Nephron progenitor cell (in vitro differentiated cells): ENCODE measurements around the gene TPD52L2.

Source experiments
- DNase-seq: peaks from one replicate; pipeline ENCODE4 v3.0.0; 2021
- H3K27ac Mint-ChIP-seq: 2 replicates; pipeline ENCODE4 v1.8.0; 2021; ENCODE audit warnings: mild to moderate bottlenecking, moderate library complexity, mixed read lengths
- H3K27me3 Mint-ChIP-seq: 2 replicates; pipeline ENCODE4 v1.8.0; 2021; ENCODE audit warnings: mild to moderate bottlenecking, low read depth, mixed read lengths; ENCODE audit not compliant: poor library complexity
- H3K36me3 Mint-ChIP-seq: 2 replicates; pipeline ENCODE4 v1.8.0; 2021; ENCODE audit warnings: low read depth, mixed read lengths
- H3K4me1 Mint-ChIP-seq: 2 replicates; pipeline ENCODE4 v1.8.0; 2021; ENCODE audit warnings: mixed read lengths
- H3K4me3 Mint-ChIP-seq: 2 replicates; pipeline ENCODE4 v1.8.0; 2021; ENCODE audit warnings: mild to moderate bottlenecking, moderate library complexity, mixed read lengths
- H3K9me3 Mint-ChIP-seq: 2 replicates; pipeline ENCODE4 v1.8.0; 2021; ENCODE audit warnings: mild to moderate bottlenecking, moderate library complexity, mixed read lengths
- TF ChIP-seq, protein P1 (sequence below): fragments of 200-600 bp; sonication (generic); IDR thresholded peaks from 2 replicates; pipeline ENCODE4 v1.5.0; 2021; ENCODE audit warnings: antibody characterized with exemption

TPD52L2 gene

DNA sequence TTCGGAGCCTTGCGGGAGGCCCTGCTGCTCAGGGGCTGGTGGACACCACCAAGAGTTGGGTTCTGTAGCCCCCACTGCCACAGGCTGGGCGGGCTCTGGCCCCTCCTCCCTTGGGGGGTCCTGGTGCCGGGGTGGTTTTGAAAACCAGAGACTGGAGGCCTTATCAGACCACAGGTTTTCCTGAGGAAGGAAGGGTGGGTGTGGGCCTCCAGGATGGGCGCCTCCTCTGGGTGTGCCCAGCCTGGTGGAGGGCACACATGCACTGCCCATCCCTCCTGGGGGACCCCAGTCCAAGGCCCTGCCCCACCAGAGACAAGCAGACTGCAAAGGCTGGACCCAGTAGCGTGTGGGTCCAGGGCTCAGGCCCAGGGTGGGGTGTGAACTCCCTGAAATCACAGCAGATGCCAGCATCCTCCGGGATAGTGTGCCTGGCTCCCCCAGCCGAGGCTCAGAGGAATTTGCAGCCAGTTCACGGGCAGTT lies 20.5 kb upstream of the TPD52L2 start:
- DNase-seq: no peak
- no peaks in the 10 kb centered on the region for H3K36me3 Mint-ChIP-seq
- no peaks in the 10 kb centered on the region for H3K9me3 Mint-ChIP-seq
- H3K4me3 Mint-ChIP-seq: no peak overlapping the region
- TF ChIP-seq, protein P1, sequence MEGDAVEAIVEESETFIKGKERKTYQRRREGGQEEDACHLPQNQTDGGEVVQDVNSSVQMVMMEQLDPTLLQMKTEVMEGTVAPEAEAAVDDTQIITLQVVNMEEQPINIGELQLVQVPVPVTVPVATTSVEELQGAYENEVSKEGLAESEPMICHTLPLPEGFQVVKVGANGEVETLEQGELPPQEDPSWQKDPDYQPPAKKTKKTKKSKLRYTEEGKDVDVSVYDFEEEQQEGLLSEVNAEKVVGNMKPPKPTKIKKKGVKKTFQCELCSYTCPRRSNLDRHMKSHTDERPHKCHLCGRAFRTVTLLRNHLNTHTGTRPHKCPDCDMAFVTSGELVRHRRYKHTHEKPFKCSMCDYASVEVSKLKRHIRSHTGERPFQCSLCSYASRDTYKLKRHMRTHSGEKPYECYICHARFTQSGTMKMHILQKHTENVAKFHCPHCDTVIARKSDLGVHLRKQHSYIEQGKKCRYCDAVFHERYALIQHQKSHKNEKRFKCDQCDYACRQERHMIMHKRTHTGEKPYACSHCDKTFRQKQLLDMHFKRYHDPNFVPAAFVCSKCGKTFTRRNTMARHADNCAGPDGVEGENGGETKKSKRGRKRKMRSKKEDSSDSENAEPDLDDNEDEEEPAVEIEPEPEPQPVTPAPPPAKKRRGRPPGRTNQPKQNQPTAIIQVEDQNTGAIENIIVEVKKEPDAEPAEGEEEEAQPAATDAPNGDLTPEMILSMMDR: no peak
- H3K27me3 Mint-ChIP-seq: peaks cover 3% of the 10 kb centered on the region
- peaks cover 46% of the 10 kb centered on the region for H3K4me1 Mint-ChIP-seq
- no peak overlapping the region for H3K27ac Mint-ChIP-seq

DNA sequence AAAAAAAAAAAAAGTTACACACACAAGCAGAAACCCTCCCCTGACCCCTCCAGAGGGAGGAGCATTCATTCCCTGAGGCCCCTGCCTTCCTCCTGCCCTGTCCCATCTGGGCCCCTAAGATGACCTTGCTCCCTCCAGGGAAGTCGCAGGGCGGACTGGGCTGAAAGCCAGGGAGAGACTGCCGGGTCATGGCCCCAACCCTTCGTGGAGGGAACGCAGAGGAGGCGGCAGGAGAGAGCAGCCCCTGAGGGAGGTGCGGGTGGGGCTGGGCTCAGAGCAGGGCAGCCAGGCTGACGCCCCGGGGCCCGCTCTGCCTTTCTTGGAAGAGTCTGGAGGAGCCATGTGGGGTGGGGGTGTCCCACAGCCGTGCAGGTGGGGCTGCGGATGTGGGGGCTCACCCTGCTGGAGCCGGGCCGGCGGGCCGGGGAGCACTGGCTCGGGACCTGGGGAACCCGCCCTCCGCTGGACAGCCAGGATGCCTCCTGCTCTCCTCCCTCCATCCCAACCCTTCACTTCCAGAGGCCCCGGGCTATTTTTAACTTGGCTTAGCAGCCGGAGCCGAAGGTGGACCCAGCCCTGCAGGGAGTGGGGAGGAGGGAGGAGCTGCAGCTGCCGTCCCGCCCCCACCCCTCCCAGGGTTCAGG lies 18.8 kb upstream of the TPD52L2 start:
- peak; percentile 71 for DNase-seq
- TF ChIP-seq, protein P1: no peak
- Mint-ChIP-seq H3K36me3 (no peaks in the 10 kb centered on the region), H3K27ac (peak overlapping the region; percentile 98), H3K4me3 (peak overlapping the region; percentile 69), H3K4me1 (peaks cover 44% of the 10 kb centered on the region), H3K9me3 (no peaks in the 10 kb centered on the region), H3K27me3 (no peaks in the 10 kb centered on the region)

- TF ChIP-seq, protein P1: no peak
- H3K36me3 Mint-ChIP-seq: no peaks in the 10 kb centered on the region
- no peaks in the 10 kb centered on the region for H3K9me3 Mint-ChIP-seq
- H3K27me3 Mint-ChIP-seq: no peaks in the 10 kb centered on the region
- H3K4me3 Mint-ChIP-seq: no peak overlapping the region
- no peak for DNase-seq
- no peak overlapping the region for H3K27ac Mint-ChIP-seq
- peaks cover 47% of the 10 kb centered on the region for H3K4me1 Mint-ChIP-seq
Measured at GRCh38 chr20:63846888-63847236, 18.2 kb upstream of the TPD52L2 start.

DNA sequence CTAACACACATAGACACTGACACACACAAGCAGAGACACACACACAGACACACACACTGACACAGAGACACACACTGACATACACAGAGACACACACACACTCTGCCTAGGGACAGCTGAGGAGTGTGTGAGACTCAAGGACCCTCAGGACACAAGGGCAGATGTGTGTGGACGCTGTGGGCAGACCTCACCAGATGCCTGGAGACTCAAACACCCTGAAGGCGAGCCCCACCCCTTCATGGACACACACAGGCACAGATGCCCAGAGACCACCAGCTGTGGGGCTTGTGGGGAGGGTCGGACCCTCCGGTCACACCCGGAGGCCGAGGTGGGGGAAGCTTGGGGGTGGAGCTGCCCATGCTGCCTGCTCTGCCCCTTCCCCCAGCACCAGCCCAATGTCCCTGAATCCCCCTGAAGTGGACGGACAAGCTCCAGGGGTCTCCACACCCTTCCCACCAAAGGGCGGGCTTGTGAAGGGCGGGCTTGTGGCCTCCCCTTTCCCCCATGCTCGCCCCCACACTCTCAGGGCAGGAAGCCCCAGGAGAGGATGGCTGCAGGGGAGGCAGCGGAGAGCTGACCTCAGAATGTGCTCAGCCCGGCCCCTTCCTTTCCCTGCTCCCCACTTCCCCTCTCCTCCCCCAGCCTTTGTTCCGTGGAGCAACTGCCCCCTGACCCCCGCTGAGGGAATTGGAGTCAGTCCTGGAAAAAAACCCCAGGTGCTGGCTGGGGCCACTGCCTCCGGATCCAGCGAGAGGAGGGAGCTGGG lies 17.6 kb upstream of the TPD52L2 start:
- no peaks in the 10 kb centered on the region for H3K36me3 Mint-ChIP-seq
- peaks cover 3% of the 10 kb centered on the region for H3K27me3 Mint-ChIP-seq
- H3K4me1 Mint-ChIP-seq: peaks cover 47% of the 10 kb centered on the region
- no peak overlapping the region for H3K4me3 Mint-ChIP-seq
- TF ChIP-seq, protein P1: no peak
- no peak overlapping the region for H3K27ac Mint-ChIP-seq
- no peaks in the 10 kb centered on the region for H3K9me3 Mint-ChIP-seq
- peak; percentile 51 for DNase-seq

DNA sequence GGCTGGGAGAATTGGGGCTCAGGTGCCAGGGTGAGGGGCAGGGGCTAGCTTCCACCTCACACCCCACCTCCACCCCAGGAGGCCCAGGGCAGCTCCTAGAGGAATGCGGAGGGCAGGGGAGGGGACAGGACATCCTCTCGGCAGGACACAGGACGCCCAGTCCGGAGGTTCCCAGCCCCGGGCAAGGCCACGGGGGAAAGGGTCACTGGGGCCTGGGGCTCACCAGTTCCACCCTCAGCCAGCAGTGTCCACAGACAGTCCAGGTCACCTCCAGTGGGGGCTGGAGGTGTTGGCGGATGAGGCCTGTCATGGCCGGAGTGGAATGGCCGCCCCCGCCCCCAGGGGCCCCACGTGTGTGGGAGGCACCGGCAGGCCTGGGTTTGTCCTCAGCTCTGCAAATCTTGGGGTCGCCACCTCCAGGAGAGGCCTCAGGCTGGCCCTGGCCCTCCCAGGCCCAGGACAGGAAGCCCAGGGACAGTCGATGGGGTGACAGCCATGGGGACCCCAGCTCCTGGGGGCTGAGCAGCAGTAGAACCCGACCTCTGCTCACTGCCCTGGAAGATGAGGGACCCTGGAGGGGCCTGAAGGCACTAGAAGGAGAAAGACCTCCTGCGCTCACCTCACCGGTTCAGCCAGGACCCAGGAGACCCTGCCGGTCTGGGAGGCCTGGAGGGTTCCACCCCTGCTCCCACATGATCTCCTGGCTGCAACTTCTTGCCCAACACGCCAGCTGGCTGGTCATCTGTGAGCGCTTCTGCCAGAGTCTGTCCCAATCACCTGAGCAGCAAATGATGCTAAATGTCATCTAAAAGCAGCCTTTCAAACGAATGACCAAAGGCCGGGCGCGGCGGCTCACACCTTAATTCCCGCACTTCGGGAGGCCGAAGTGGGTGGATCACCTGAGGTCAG lies 16.8 kb upstream of the TPD52L2 start:
- H3K4me1 Mint-ChIP-seq: peaks cover 44% of the 10 kb centered on the region
- TF ChIP-seq, protein P1: no peak
- no peak overlapping the region for H3K4me3 Mint-ChIP-seq
- H3K27me3 Mint-ChIP-seq: peaks cover 3% of the 10 kb centered on the region
- no peak for DNase-seq
- no peaks in the 10 kb centered on the region for H3K36me3 Mint-ChIP-seq
- no peak overlapping the region for H3K27ac Mint-ChIP-seq
- H3K9me3 Mint-ChIP-seq: no peaks in the 10 kb centered on the region
